ENCODE data around the gene RNPEPL1.
A peak's percentile ranks its signal among the peaks of the same experiment; 100 is the strongest.

RNPEPL1 gene

GRCh38 chr2:240624950-240625621 is 56.8 kb downstream of the RNPEPL1 start, which contains the start of gene GPR35:
TSS of gene GPR35 (plus strand) at chr2:240625480. CDS start at chr2:240629953, 4,473 bp downstream.
- DNase-seq (ENCODE audit: low read depth in 2 of 2), result peak; percentile 51 to 53

GRCh38 chr2:240626531-240627300 is 58.4 kb downstream of the RNPEPL1 start:
- no peak for DNase-seq (ENCODE audit: low read depth in 2 of 2)

GRCh38 chr2:240627736-240628506 is 59.6 kb downstream of the RNPEPL1 start:
- no peak for DNase-seq (ENCODE audit: low read depth in 2 of 2)

GRCh38 chr2:240628507-240628807 is 60.2 kb downstream of the RNPEPL1 start:
- no peak for DNase-seq (ENCODE audit: low read depth in 2 of 2)

- DNase-seq (ENCODE audit: low read depth in 2 of 2), result no peak
Observed at GRCh38 chr2:240628808-240629618, 60.7 kb downstream of the RNPEPL1 start.

GRCh38 chr2:240629619-240629967 is 61.3 kb downstream of the RNPEPL1 start:
- no peak for DNase-seq (ENCODE audit: low read depth in 2 of 2)

GRCh38 chr2:240629968-240630770 is 61.9 kb downstream of the RNPEPL1 start:
- DNase-seq (ENCODE audit: low read depth in 2 of 2), result no peak
